MCF 10A (cell line): Measurements from ENCODE around the gene ZCCHC24. TPM values are rescaled to one million over a fixed set of nuclear protein-coding genes. Genes with fewer than 3 reads are reported as not detected.

Experiments used
- BruUV-seq: library from RNA; stranded (reverse); fragments of 400-500 nt; replicated peaks from 2 replicates; lab custom pipeline; 2021; lab: Mats Ljungman, UMichigan
- CTCF ChIA-PET: fragments of 300-600 bp; sonication (Branson Sonifier 250); formaldehyde crosslinking; extraction: SDS; loops from one replicate; lab custom pipeline; 2021; ENCODE audit warnings: antibody characterized with exemption, inconsistent platforms; lab: Yijun Ruan, JAX
- POLR2A ChIA-PET: fragments of 300-600, 350-650 bp; sonication (Branson Sonifier 250); formaldehyde crosslinking; extraction: SDS; loops from one replicate; lab custom pipeline; 2020; ENCODE audit warnings: antibody characterized with exemption, inconsistent platforms; lab: Yijun Ruan, JAX
- DNase-seq: peaks from one replicate; pipeline ENCODE4 v3.0.0-alpha.2; 2018; ENCODE audit not compliant: unreplicated experiment
- H3K27ac Mint-ChIP-seq: one replicate; pipeline ENCODE4 v1.8.0; 2022; ENCODE audit warnings: mild to moderate bottlenecking, low read depth, mixed read lengths; ENCODE audit not compliant: unreplicated experiment
- H3K27me3 Mint-ChIP-seq: one replicate; pipeline ENCODE4 v1.8.0; 2022; ENCODE audit warnings: mixed read lengths; ENCODE audit not compliant: insufficient read depth, unreplicated experiment
- H3K36me3 Mint-ChIP-seq: one replicate; pipeline ENCODE4 v1.8.0; 2022; ENCODE audit warnings: mild to moderate bottlenecking, moderate library complexity, mixed read lengths; ENCODE audit not compliant: insufficient read depth, unreplicated experiment
- H3K4me1 Mint-ChIP-seq: one replicate; pipeline ENCODE4 v1.8.0; 2022; ENCODE audit warnings: mixed read lengths; ENCODE audit not compliant: insufficient read depth, unreplicated experiment
- H3K4me3 Mint-ChIP-seq: one replicate; pipeline ENCODE4 v1.8.0; 2022; ENCODE audit warnings: mild to moderate bottlenecking, moderate library complexity, mixed read lengths; ENCODE audit not compliant: unreplicated experiment
- H3K9me3 Mint-ChIP-seq: one replicate; pipeline ENCODE4 v1.8.0; 2022; ENCODE audit warnings: mixed read lengths; ENCODE audit not compliant: unreplicated experiment
- CTCF ChIP-seq: fragments of 200-600 bp; IDR thresholded peaks from one replicate; pipeline ENCODE4 v1.8.0; 2022; ENCODE audit warnings: antibody characterized with exemption, mild to moderate bottlenecking; ENCODE audit not compliant: unreplicated experiment
- intact Hi-C: fragments of 100-400 bp; cut with micrococcal nuclease; formaldehyde crosslinking; loops from 2 replicates; pipeline ENCODE4 v1.14.1; 2022
- total RNA-seq: library from RNA; stranded (reverse); gene quantifications from 2 replicates; pipeline ENCODE4 v1.2.3, GENCODE V29; 2022

ZCCHC24 gene
- total RNA-seq, 1 experiment from 2014 or later, result 2.8 TPM

GRCh38 chr10:79413196-79413595, 32.2 kb downstream of the ZCCHC24 start:
- intact Hi-C loops, result no loop called here
- DNase-seq, result peak; percentile 49
- POLR2A ChIA-PET, result interaction anchor here (0.5 kb wide), 1 partner anchor 550 kb away, joined by 3 read pairs; no protein-coding TSS in a partner anchor
- H3K4me1 Mint-ChIP-seq, result no peaks in the 10 kb centered on the region
- no peak overlapping the region for H3K27ac Mint-ChIP-seq
- no TSS peak for BruUV-seq
- CTCF ChIA-PET, result interaction anchor here (0.6 to 1.4 kb wide), 2 partner anchors 13 to 855 kb away, joined by 3 to 4 read pairs; no protein-coding TSS in a partner anchor
- peaks cover 5% of the 10 kb centered on the region for H3K36me3 Mint-ChIP-seq
- no peak for TF ChIP-seq CTCF
- H3K9me3 Mint-ChIP-seq, result no peaks in the 10 kb centered on the region
- H3K27me3 Mint-ChIP-seq, result no peaks in the 10 kb centered on the region
- no peak overlapping the region for H3K4me3 Mint-ChIP-seq

- no TSS peak for BruUV-seq
- intact Hi-C loops, result no loop called here
- no peak for TF ChIP-seq CTCF
- ChIA-PET CTCF (interaction anchor here (0.5 kb wide), 1 partner anchor 55 kb away, joined by 4 read pairs; no protein-coding TSS in a partner anchor), POLR2A (no interaction called here)
- H3K27me3 Mint-ChIP-seq, result no peaks in the 10 kb centered on the region
- no peak overlapping the region for H3K27ac Mint-ChIP-seq
- H3K4me1 Mint-ChIP-seq, result no peaks in the 10 kb centered on the region
- peaks cover 5% of the 10 kb centered on the region for H3K36me3 Mint-ChIP-seq
- no peak overlapping the region for H3K4me3 Mint-ChIP-seq
- no peaks in the 10 kb centered on the region for H3K9me3 Mint-ChIP-seq
- DNase-seq, result no peak
These were observed 32.9 kb downstream of the ZCCHC24 start for GRCh38 chr10:79412516-79412915.

- no TSS peak for BruUV-seq
- Mint-ChIP-seq H3K27me3 (no peaks in the 10 kb centered on the region), H3K4me3 (no peak overlapping the region), H3K4me1 (no peaks in the 10 kb centered on the region), H3K9me3 (no peaks in the 10 kb centered on the region), H3K27ac (no peak overlapping the region), H3K36me3 (peaks cover 5% of the 10 kb centered on the region)
- CTCF ChIA-PET, result interaction anchor here (0.5 kb wide), 1 partner anchor 56 kb away, joined by 4 read pairs; no protein-coding TSS in a partner anchor
- POLR2A ChIA-PET, result no interaction called here
- intact Hi-C loops, result no loop called here
- TF ChIP-seq CTCF, result no peak
- DNase-seq, result no peak
These were observed 33.6 kb downstream of the ZCCHC24 start for GRCh38 chr10:79411546-79412495.

GRCh38 chr10:79410315-79411094, 34.9 kb downstream of the ZCCHC24 start:
- Mint-ChIP-seq H3K27me3 (no peaks in the 10 kb centered on the region), H3K4me1 (no peaks in the 10 kb centered on the region), H3K27ac (no peak overlapping the region), H3K9me3 (no peaks in the 10 kb centered on the region), H3K4me3 (no peak overlapping the region), H3K36me3 (peaks cover 5% of the 10 kb centered on the region)
- intact Hi-C loops, result no loop called here
- no TSS peak for BruUV-seq
- CTCF ChIA-PET, result no interaction called here
- POLR2A ChIA-PET, result no interaction called here
- TF ChIP-seq CTCF, result no peak
- no peak for DNase-seq
